A549 treated with ZK216348 at 1 μM for 4 hours (cell line): ENCODE results near the gene ESRRG. TPM values are rescaled to one million over a fixed set of nuclear protein-coding genes. Genes with fewer than 3 reads are reported as not detected.

Experiments used
- total RNA-seq: library from RNA; stranded (reverse); fragments of 200-300 nt; extraction: Qiagen RNA extraction; gene quantifications from 5 replicates; pipeline ENCODE4 v1.2.3, GENCODE V29; 2022; ENCODE audit warnings: low read depth

Gene ESRRG
- total RNA-seq, result not detected in 5 replicates

GRCh38 chr1:216723274-216723780 is at the start of gene ESRRG:
TSS of gene ESRRG (minus strand) at chr1:216723429. CDS start at chr1:216723299, 130 bp downstream.

